Stimulated activated CD8-positive, alpha-beta memory T cell treated with anti-CD3 and anti-CD28 coated beads, Interleukin-12 subunit alpha, Interleukin-12 subunit beta, amount 100 ng/mL, for 1 hour (primary cell): ENCODE measurements around the gene UBQLN1.
"Not testable (repeated sequence)": the region's sequence is repeated elsewhere in the genome, so short reads cannot be mapped to it uniquely, and the experiment has no call there.

ENCODE experiments used
- DNase-seq: peaks from one replicate; pipeline ENCODE4 v3.0.0-alpha.2; 2020; ENCODE audit warnings: low read depth

UBQLN1 gene

DNA sequence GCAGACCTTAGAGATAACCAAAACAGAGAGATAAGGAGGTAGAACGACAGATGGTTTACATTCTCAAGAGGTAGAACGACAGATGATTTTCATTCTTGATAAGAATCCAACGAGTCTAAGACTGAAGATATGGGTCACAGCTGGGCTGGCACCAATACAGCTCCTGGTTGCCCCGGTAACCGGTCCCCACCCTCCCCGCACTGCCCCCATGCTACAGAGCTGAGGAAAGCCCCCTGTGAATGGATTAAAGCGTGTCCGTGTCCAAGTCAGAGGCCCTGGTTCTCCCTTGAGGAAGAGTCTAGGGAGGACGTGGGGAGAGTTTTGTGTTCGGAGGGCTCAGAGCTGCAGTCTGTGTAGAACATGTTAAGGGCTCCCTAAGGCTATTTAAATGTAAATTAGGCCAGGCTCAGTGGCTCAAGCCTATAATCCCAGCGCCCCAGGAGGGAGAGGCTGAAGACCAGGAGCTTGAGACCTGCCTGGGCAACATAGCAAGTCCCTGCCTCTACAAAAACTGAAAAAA lies 76.8 kb downstream of the UBQLN1 start:
- no peak for DNase-seq

DNA sequence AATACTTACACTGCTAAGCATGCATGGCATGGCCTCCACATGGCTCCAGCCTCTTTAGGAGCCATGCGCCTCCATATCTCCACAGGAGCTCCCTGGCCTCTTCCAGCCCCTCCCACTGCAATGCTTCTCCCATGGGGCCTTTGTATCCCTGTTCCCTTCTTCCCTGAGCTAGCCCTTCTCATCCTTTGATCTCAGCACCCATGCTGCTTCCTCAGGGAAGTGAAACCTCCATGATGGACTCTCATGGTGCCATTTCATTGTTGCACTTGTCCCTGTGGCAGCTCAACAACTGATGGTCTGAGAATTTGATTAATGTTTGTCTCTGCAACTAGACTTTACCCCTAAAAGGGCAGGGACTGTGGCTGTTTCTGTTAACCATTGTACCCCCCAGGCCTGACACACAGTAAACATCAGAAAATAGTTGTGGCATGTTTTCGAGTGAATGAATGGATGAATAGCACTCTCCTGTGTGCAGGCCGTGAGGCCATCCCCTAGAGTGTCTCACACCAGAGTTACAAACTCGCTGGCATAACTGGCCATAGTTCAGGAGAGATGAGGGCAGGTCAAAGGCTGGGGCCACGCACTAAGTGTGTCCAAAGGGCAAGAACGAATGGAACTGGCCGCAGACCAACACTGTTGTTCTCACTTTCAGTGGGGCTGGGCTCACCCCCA lies 78.2 kb downstream of the UBQLN1 start:
- no peak for DNase-seq

DNA sequence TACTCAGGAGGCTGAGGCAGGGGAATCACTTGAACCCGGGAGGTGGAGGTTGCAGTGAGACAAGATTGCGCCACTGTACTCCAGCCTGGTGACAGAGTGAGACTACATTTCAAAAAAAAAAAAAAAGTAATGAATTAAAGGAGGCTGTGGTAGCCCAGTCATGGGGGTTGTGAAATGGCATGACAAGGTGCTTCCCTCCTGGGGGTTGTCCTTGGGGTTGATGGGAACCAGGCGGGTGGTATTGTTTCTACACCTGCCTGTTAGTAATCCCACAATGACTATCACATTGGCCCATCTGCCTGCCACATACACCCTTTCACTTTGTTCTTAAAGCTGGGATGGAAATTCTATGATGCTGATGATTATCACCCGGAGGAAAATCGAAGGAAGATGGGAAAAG lies 79.2 kb downstream of the UBQLN1 start:
- no peak for DNase-seq

DNA sequence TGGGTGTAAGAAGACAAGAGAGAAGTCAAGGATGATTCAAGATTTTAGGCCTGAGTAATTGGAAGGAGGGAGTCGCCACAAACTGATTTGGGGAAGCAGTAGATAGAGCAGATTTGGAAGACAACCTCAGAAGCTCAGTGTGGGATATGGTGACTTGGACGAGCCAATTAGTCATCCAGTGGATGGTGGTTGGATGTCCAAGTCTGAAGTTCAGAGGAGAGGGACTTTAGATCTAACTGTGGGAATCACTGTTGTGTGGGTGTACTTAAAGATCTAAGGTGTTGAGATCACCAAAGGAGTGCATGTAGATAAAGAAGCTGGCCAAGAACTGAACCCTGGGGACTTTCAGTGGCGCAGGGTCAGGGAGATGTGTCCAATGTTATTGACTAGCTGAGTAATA lies 82.6 kb downstream of the UBQLN1 start:
- DNase-seq, result no peak

DNA sequence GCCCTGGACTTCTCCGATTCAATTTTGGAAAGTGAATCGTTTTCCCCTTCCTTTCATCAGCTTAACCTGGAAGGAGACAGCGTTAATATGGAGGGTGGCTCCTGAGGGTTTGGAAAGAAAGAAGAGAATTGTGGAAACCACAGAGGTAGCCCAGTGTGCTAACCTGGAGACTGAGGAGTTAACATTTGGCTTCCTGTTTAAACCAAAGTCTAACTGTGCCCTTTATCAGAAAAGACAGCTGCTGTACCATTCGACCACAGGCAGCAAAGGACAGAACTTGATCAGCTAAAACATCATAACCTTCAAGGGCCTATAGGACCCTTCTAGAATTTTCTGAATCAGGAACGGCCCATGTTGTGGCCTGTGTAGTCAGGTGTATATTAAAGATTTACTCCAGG lies 84.1 kb downstream of the UBQLN1 start:
- DNase-seq, result no peak

DNA sequence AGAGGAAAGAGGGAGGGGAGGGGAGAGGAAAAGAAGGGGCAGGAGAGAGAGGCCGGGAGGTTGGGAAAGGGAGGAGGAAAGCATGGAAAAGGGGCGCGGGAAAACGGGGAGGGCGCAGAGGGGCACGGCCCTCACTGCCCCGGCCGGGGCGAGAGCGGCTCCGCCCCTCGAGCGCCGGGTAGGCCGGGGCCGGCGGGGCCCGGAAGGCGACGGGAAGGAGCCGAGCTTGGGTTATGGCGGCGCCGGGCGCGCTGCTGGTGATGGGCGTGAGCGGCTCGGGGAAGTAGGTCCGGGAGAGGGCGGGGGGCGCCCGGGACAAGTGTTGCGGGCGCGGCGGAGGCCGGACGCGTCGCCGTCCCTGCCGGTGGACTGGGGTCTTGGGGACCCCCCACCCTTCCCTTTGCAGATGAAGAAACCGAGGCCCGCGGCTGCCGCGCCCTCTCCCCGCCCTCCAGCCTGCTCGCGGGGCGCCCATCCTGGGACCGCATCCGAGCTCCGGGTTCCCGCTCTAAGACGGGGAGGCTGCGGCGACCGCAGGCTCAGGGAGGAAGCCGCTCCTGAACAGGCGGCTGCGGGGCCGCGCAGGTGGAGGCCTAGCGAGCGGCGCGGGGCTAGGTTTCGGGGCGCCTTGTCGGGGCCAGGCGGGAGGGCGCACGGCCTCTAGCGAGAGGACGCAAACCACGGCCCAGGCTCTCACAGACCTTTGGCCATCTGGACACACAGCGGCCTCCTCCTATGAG lies 84.6 kb downstream of the UBQLN1 start, which contains the start of gene IDNK:
TSS of gene IDNK (plus strand) at position 205 of the 740 bp plus-strand sequence. CDS start at position 234, 29 bp downstream.
- DNase-seq, result peak; percentile 25

DNA sequence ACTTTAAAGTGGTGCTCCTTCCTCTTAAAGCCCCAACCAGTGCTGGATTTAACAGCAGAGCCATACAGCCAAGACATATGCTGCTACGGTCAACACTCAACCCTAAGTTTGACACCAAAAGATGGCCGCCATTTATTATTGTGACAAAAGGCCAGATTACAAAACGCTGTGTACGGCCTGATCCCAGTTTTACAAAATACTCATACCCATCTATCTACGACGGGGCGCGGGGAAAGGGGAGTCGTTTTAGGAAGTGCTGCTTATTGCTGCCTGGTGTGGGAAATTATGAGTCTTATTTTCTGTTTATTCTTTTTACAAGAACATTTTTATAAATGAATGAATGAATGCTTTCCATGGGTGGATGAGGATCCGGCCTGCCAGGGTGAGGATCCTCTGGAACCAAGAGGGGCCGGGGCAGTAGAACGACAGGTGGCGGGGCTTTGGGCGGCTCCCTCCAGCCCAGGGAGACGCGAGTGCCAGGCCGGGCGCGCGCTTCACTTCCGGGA lies 85.3 kb downstream of the UBQLN1 start:
- DNase-seq, result no peak

DNA sequence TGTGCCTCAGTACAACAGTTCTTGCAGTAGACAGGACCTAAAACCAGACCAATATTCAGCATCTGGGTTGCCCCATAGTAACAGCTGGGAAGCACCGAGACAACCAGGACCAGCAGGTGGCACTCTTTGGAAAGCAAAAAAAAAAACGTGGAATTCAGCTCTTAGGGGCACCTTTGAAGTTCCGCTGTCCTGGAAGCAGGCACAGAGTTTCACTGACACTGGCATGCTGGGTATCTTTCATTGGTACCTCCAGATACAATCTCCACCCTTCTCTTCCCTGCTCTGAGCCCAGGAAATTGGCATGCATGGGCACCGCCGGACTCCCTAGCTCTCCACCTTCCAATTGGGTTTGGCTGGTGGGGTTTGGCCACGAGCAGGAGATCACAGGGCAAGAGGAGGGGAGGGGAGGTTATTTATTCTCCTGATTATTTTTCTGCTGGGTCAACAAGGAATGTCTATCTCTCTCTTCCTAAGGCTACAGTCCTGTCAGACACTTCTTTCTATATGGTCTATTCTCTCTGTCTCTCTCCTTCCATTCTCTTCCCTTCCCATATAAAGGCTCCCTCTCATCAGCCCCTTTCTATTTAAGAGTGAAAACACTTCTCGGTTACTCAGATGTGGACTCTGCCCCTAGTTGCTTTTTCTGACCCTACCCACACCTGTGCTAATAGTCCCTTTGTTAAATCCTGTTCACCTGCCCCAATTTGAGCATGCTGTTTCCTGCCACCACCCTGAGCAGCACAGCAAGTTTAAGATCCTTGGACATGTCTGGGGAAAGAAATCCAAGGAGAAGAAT lies 86.7 kb downstream of the UBQLN1 start:
- DNase-seq, result peak; percentile 23

DNA sequence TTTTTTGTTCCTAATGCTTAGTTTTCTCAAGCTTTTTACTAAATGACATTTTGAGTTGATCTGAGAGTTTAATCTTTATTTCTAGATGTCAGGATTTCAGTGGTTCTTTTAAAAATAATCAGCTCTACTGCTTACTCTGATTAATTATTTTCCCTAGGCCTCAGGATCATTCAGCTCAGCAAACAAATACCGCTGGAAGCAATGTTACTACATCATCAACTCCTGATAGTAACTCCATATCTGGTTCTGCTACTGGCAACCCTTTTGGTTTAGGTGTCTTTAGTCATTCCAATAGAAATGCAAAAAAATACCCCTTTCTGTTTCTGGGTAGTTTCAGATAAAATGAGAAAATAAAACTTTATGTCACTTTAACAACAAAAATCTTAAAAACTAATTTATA lies 90.5 kb downstream of the UBQLN1 start:
- no peak for DNase-seq

DNA sequence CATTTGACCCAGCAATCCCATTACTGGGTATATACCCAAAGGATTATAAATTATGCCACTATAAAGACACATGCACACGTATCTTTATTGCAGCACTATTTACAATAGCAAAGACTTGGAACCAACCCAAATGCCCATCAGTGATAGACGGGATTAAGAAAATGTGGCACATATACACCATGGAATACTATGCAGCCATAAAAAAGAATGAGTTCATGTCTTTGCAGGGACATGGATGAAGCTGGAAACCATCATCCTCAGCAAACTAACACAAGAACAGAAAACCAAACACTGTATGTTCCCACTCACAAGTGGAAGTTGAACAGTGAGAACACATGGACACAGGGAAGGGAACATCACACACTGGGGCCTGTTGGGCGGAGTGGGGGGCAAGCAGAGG lies 94.5 kb downstream of the UBQLN1 start:
- DNase-seq, result not testable (repeated sequence)
